WTC11 (cell line): ENCODE measurements around the gene ZNF48. TPM values are rescaled to one million over a fixed set of nuclear protein-coding genes. Genes with fewer than 3 reads are reported as not detected.

Source experiments
- CBFB ChIP-seq: sonication (generic); formaldehyde crosslinking; IDR thresholded peaks from 2 replicates; pipeline ENCODE4 v1.8.1; 2022; ENCODE audit warnings: mild to moderate bottlenecking, low read depth, missing genetic modification reagents
- ESRRA ChIP-seq: sonication (generic); formaldehyde crosslinking; IDR thresholded peaks from 2 replicates; pipeline ENCODE4 v1.8.1; 2022; ENCODE audit warnings: mild to moderate bottlenecking, missing genetic modification reagents, borderline replicate concordance
- JAZF1 ChIP-seq: fragments of 250-450 bp; sonication (Bioruptor Pico); IDR thresholded peaks from 2 replicates; pipeline ENCODE4 v1.9.0; 2021; ENCODE audit warnings: moderate library complexity, mild to moderate bottlenecking, inconsistent platforms
- KAT7 ChIP-seq: sonication (generic); formaldehyde crosslinking; IDR thresholded peaks from 2 replicates; pipeline ENCODE4 v1.8.1; 2023; ENCODE audit warnings: missing genetic modification reagents, mild to moderate bottlenecking, borderline replicate concordance
- MXD4 ChIP-seq: fragments of 250-450 bp; sonication (Bioruptor Pico); IDR thresholded peaks from 2 replicates; pipeline ENCODE4 v1.8.0; 2021; ENCODE audit warnings: mild to moderate bottlenecking, moderate library complexity, borderline replicate concordance
- NFE2L1 ChIP-seq: sonication (generic); formaldehyde crosslinking; IDR thresholded peaks from 2 replicates; pipeline ENCODE4 v1.8.1; 2023; ENCODE audit warnings: missing genetic modification reagents
- NR3C1 ChIP-seq: sonication (generic); formaldehyde crosslinking; conservative IDR thresholded peaks from 2 replicates; pipeline ENCODE4 v1.8.1; 2023; ENCODE audit warnings: low read depth, mild to moderate bottlenecking, missing genetic modification reagents
- OVOL2 ChIP-seq: fragments of 250-450 bp; sonication (Bioruptor Pico); IDR thresholded peaks from 2 replicates; pipeline ENCODE4 v1.9.0; 2021; ENCODE audit warnings: mild to moderate bottlenecking, borderline replicate concordance
- RELA ChIP-seq: sonication (generic); formaldehyde crosslinking; IDR thresholded peaks from 2 replicates; pipeline ENCODE4 v1.8.1; 2022; ENCODE audit warnings: missing genetic modification reagents, mild to moderate bottlenecking, borderline replicate concordance
- SOX15 ChIP-seq: fragments of 250-450 bp; sonication (Bioruptor Pico); IDR thresholded peaks from 2 replicates; pipeline ENCODE4 v1.9.0; 2021; ENCODE audit warnings: mild to moderate bottlenecking
- TEAD1 ChIP-seq: sonication (generic); formaldehyde crosslinking; IDR thresholded peaks from 2 replicates; pipeline ENCODE4 v1.8.0; 2022; ENCODE audit warnings: mild to moderate bottlenecking, missing genetic modification reagents
- ZNF121 ChIP-seq: sonication (generic); formaldehyde crosslinking; IDR thresholded peaks from 2 replicates; pipeline ENCODE4 v1.8.0; 2023; ENCODE audit warnings: missing genetic modification reagents
- ZNF138 ChIP-seq: sonication (generic); formaldehyde crosslinking; conservative IDR thresholded peaks from 2 replicates; pipeline ENCODE4 v1.8.1; 2022; ENCODE audit warnings: mild to moderate bottlenecking, moderate library complexity, missing genetic modification reagents
- ZNF219 ChIP-seq: sonication (generic); formaldehyde crosslinking; IDR thresholded peaks from 2 replicates; pipeline ENCODE4 v1.8.0; 2023; ENCODE audit warnings: missing genetic modification reagents, mild to moderate bottlenecking, borderline replicate concordance
- ZNF232 ChIP-seq: sonication (generic); formaldehyde crosslinking; IDR thresholded peaks from 2 replicates; pipeline ENCODE4 v1.8.0; 2022; ENCODE audit warnings: mild to moderate bottlenecking, missing genetic modification reagents
- ZNF423 ChIP-seq: fragments of 250-450 bp; sonication (Bioruptor Pico); IDR thresholded peaks from 2 replicates; pipeline ENCODE4 v2.1.2; 2022; ENCODE audit warnings: mild to moderate bottlenecking, moderate library complexity
- total RNA-seq: library from RNA; stranded (reverse); gene quantifications from 3 replicates; pipeline ENCODE4 v1.2.3, GENCODE V29; 2021
- TF ChIP-seq, protein P1 (sequence below): sonication (generic); formaldehyde crosslinking; IDR thresholded peaks from 2 replicates; pipeline ENCODE4 v1.8.1; 2023; ENCODE audit warnings: mild to moderate bottlenecking, missing genetic modification reagents, borderline replicate concordance
- TF ChIP-seq, protein P2 (sequence below): sonication (generic); formaldehyde crosslinking; IDR thresholded peaks from 2 replicates; pipeline ENCODE4 v1.8.1; 2023; ENCODE audit warnings: mild to moderate bottlenecking, missing genetic modification reagents, moderate library complexity
- TF ChIP-seq, protein P3 (sequence below): fragments of 250-450 bp; sonication (Bioruptor Pico); IDR thresholded peaks from 2 replicates; pipeline ENCODE4 v1.9.0; 2021; ENCODE audit warnings: mild to moderate bottlenecking, borderline replicate concordance
- TF ChIP-seq, protein P4 (sequence below): sonication (generic); formaldehyde crosslinking; IDR thresholded peaks from 2 replicates; pipeline ENCODE4 v1.8.0; 2023; ENCODE audit warnings: missing genetic modification reagents
- TF ChIP-seq, protein P5 (sequence below): sonication (generic); formaldehyde crosslinking; conservative IDR thresholded peaks from 2 replicates; pipeline ENCODE4 v1.8.1; 2023; ENCODE audit warnings: mild to moderate bottlenecking, low read depth, missing genetic modification reagents, moderate library complexity
- TF ChIP-seq, protein P6 (sequence below): sonication (generic); formaldehyde crosslinking; IDR thresholded peaks from 2 replicates; pipeline ENCODE4 v1.8.0; 2022; ENCODE audit warnings: missing genetic modification reagents

The ZNF48 gene
- total RNA-seq, 1 experiment from 2014 or later: 39.3 TPM

DNA sequence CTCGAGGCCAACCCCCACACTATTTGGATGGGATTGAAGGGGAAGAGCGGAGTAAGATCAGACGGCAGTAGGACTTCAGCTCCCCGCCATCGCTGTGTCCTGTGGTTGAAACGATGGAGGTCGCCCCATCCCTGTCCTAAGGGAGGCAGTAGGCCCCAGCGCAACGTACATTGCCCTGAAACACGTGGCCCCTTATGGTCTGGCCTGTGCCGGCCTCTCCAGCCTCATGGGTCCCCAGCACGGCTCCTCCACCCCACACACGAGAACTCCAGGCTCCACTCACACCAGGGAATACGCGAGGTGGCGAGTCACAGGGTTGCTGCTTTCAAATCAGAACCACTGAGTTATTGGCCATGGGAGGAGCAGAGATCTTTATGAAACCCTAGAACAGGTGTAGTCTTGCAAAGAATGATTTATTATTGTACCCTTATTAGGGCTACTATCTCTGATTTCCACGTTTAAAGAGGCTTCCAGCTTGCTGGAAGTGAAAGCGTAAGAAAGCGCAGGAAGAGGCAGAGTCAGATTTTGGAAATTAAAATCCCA is 35.3 kb downstream of the ZNF48 start (continued):
- TF ChIP-seq, protein P1, sequence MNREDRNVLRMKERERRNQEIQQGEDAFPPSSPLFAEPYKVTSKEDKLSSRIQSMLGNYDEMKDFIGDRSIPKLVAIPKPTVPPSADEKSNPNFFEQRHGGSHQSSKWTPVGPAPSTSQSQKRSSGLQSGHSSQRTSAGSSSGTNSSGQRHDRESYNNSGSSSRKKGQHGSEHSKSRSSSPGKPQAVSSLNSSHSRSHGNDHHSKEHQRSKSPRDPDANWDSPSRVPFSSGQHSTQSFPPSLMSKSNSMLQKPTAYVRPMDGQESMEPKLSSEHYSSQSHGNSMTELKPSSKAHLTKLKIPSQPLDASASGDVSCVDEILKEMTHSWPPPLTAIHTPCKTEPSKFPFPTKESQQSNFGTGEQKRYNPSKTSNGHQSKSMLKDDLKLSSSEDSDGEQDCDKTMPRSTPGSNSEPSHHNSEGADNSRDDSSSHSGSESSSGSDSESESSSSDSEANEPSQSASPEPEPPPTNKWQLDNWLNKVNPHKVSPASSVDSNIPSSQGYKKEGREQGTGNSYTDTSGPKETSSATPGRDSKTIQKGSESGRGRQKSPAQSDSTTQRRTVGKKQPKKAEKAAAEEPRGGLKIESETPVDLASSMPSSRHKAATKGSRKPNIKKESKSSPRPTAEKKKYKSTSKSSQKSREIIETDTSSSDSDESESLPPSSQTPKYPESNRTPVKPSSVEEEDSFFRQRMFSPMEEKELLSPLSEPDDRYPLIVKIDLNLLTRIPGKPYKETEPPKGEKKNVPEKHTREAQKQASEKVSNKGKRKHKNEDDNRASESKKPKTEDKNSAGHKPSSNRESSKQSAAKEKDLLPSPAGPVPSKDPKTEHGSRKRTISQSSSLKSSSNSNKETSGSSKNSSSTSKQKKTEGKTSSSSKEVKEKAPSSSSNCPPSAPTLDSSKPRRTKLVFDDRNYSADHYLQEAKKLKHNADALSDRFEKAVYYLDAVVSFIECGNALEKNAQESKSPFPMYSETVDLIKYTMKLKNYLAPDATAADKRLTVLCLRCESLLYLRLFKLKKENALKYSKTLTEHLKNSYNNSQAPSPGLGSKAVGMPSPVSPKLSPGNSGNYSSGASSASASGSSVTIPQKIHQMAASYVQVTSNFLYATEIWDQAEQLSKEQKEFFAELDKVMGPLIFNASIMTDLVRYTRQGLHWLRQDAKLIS (CRISPR knock-in tag): no peak
- TF ChIP-seq RELA (CRISPR knock-in tag) (0 out of 2 replicates have a peak, but pooled peaks have one; percentile 25), ZNF219 (CRISPR knock-in tag) (no peak), KAT7 (no peak), CBFB (CRISPR knock-in tag) (no peak), OVOL2 (CRISPR knock-in tag) (no peak), ZNF121 (CRISPR knock-in tag) (no peak), NFE2L1 (CRISPR knock-in tag) (0 out of 2 replicates have a peak, but pooled peaks have one; percentile 69), NR3C1 (CRISPR knock-in tag) (no peak), ZNF138 (CRISPR knock-in tag) (no peak), TEAD1 (0 out of 2 replicates have a peak, but pooled peaks have one; percentile 32), ZNF423 (CRISPR knock-in tag) (no peak), JAZF1 (CRISPR knock-in tag) (no peak), ZNF232 (CRISPR knock-in tag) (no peak), SOX15 (CRISPR knock-in tag) (no peak), ESRRA (CRISPR knock-in tag) (no peak), MXD4 (CRISPR knock-in tag) (no peak)
- TF ChIP-seq, protein P2, sequence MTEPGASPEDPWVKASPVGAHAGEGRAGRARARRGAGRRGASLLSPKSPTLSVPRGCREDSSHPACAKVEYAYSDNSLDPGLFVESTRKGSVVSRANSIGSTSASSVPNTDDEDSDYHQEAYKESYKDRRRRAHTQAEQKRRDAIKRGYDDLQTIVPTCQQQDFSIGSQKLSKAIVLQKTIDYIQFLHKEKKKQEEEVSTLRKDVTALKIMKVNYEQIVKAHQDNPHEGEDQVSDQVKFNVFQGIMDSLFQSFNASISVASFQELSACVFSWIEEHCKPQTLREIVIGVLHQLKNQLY (CRISPR knock-in tag): no peak
- TF ChIP-seq, protein P3, sequence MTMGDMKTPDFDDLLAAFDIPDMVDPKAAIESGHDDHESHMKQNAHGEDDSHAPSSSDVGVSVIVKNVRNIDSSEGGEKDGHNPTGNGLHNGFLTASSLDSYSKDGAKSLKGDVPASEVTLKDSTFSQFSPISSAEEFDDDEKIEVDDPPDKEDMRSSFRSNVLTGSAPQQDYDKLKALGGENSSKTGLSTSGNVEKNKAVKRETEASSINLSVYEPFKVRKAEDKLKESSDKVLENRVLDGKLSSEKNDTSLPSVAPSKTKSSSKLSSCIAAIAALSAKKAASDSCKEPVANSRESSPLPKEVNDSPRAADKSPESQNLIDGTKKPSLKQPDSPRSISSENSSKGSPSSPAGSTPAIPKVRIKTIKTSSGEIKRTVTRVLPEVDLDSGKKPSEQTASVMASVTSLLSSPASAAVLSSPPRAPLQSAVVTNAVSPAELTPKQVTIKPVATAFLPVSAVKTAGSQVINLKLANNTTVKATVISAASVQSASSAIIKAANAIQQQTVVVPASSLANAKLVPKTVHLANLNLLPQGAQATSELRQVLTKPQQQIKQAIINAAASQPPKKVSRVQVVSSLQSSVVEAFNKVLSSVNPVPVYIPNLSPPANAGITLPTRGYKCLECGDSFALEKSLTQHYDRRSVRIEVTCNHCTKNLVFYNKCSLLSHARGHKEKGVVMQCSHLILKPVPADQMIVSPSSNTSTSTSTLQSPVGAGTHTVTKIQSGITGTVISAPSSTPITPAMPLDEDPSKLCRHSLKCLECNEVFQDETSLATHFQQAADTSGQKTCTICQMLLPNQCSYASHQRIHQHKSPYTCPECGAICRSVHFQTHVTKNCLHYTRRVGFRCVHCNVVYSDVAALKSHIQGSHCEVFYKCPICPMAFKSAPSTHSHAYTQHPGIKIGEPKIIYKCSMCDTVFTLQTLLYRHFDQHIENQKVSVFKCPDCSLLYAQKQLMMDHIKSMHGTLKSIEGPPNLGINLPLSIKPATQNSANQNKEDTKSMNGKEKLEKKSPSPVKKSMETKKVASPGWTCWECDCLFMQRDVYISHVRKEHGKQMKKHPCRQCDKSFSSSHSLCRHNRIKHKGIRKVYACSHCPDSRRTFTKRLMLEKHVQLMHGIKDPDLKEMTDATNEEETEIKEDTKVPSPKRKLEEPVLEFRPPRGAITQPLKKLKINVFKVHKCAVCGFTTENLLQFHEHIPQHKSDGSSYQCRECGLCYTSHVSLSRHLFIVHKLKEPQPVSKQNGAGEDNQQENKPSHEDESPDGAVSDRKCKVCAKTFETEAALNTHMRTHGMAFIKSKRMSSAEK (CRISPR knock-in tag): no peak
- TF ChIP-seq, protein P4, sequence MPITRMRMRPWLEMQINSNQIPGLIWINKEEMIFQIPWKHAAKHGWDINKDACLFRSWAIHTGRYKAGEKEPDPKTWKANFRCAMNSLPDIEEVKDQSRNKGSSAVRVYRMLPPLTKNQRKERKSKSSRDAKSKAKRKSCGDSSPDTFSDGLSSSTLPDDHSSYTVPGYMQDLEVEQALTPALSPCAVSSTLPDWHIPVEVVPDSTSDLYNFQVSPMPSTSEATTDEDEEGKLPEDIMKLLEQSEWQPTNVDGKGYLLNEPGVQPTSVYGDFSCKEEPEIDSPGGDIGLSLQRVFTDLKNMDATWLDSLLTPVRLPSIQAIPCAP: no peak
- TF ChIP-seq, protein P5, sequence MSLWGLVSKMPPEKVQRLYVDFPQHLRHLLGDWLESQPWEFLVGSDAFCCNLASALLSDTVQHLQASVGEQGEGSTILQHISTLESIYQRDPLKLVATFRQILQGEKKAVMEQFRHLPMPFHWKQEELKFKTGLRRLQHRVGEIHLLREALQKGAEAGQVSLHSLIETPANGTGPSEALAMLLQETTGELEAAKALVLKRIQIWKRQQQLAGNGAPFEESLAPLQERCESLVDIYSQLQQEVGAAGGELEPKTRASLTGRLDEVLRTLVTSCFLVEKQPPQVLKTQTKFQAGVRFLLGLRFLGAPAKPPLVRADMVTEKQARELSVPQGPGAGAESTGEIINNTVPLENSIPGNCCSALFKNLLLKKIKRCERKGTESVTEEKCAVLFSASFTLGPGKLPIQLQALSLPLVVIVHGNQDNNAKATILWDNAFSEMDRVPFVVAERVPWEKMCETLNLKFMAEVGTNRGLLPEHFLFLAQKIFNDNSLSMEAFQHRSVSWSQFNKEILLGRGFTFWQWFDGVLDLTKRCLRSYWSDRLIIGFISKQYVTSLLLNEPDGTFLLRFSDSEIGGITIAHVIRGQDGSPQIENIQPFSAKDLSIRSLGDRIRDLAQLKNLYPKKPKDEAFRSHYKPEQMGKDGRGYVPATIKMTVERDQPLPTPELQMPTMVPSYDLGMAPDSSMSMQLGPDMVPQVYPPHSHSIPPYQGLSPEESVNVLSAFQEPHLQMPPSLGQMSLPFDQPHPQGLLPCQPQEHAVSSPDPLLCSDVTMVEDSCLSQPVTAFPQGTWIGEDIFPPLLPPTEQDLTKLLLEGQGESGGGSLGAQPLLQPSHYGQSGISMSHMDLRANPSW: no peak
- TF ChIP-seq, protein P6, sequence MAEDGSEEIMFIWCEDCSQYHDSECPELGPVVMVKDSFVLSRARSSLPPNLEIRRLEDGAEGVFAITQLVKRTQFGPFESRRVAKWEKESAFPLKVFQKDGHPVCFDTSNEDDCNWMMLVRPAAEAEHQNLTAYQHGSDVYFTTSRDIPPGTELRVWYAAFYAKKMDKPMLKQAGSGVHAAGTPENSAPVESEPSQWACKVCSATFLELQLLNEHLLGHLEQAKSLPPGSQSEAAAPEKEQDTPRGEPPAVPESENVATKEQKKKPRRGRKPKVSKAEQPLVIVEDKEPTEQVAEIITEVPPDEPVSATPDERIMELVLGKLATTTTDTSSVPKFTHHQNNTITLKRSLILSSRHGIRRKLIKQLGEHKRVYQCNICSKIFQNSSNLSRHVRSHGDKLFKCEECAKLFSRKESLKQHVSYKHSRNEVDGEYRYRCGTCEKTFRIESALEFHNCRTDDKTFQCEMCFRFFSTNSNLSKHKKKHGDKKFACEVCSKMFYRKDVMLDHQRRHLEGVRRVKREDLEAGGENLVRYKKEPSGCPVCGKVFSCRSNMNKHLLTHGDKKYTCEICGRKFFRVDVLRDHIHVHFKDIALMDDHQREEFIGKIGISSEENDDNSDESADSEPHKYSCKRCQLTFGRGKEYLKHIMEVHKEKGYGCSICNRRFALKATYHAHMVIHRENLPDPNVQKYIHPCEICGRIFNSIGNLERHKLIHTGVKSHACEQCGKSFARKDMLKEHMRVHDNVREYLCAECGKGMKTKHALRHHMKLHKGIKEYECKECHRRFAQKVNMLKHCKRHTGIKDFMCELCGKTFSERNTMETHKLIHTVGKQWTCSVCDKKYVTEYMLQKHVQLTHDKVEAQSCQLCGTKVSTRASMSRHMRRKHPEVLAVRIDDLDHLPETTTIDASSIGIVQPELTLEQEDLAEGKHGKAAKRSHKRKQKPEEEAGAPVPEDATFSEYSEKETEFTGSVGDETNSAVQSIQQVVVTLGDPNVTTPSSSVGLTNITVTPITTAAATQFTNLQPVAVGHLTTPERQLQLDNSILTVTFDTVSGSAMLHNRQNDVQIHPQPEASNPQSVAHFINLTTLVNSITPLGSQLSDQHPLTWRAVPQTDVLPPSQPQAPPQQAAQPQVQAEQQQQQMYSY (CRISPR knock-in tag): no peak
